ENCODE measurements around the gene ANKRD24.
"Not testable (repeated sequence)": the region's sequence is repeated elsewhere in the genome, so short reads cannot be mapped to it uniquely, and the experiment has no call there.

The ANKRD24 gene

DNA sequence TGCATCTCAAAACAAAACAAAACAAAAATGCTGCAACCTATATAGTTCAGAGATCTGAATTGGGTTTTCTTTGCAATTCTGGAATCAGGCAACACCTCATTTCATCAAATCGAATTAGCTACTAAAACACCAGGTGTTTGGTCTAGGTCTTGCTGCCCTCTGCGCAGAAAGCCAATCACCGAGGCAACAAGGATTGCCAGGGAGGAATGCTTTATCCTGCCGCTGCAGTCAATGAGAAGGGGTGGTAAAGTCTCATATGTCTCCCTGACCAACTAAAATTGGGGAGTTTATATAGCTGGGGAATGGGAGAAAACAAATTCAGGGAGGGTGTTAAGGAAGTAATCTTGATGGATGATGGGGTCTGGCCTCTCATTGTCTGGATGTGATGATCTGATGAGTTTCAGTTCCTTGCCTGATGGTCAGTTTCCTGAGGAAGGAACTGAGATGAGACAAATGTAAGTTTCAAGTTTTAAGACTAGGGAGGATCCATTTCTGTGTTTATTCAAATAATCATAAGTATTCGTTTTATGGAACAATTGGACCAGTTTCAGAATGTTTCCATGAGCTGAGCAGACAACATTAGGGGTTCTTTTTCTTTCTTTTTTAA lies 59.4 kb downstream of the ANKRD24 start:
- Histone ChIP-seq H3K4me1 (ENCODE audit: control insufficient read depth in 2 of 2, insufficient read depth in 2 of 2, low read length in 2 of 2) (peaks cover 0 to 6% of the 10 kb centered on the region in 2 donors), H3K27me3 (ENCODE audit: control insufficient read depth in 2 of 2, insufficient read depth in 2 of 2, low read length in 2 of 2) (peaks cover 0 to 2% of the 10 kb centered on the region in 2 donors), H3K4me3 (ENCODE audit: low read length in 2 of 2) (no peak overlapping the region), H3K9ac (ENCODE audit: low read depth in 1 of 2, low read length in 2 of 2) (no peak overlapping the region), H3K27ac (ENCODE audit: low read depth in 2 of 2, low read length in 2 of 2) (no peak overlapping the region), H3K9me3 (ENCODE audit: control insufficient read depth in 2 of 2, low read length in 2 of 2) (peaks cover 2 to 4% of the 10 kb centered on the region in 2 donors), H3K36me3 (ENCODE audit: control insufficient read depth in 2 of 2, insufficient read depth in 2 of 2, low read length in 2 of 2) (no peaks in the 10 kb centered on the region)

DNA sequence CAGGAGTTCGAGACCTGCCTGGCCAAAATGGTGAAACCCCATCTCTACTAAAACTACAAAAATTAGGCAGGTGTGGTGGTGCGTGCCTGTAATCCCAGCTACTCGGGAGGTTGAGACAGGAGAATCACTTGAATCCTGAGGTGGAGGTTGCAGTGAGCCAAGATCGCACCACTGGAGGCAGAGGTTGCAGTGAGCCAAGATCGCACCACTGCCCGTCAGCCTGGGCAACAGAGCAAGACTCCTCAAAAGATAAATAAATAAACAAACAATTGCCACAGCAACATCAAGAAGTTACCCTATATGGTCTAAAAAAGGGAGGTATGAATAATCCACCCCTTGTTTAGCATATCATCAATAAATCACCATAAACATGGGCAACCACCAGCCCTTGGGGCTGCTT lies 63.4 kb downstream of the ANKRD24 start:
- H3K27me3 ChIP-seq (ENCODE audit: control insufficient read depth in 2 of 2, insufficient read depth in 2 of 2, low read length in 2 of 2) = not testable (repeated sequence)

DNA sequence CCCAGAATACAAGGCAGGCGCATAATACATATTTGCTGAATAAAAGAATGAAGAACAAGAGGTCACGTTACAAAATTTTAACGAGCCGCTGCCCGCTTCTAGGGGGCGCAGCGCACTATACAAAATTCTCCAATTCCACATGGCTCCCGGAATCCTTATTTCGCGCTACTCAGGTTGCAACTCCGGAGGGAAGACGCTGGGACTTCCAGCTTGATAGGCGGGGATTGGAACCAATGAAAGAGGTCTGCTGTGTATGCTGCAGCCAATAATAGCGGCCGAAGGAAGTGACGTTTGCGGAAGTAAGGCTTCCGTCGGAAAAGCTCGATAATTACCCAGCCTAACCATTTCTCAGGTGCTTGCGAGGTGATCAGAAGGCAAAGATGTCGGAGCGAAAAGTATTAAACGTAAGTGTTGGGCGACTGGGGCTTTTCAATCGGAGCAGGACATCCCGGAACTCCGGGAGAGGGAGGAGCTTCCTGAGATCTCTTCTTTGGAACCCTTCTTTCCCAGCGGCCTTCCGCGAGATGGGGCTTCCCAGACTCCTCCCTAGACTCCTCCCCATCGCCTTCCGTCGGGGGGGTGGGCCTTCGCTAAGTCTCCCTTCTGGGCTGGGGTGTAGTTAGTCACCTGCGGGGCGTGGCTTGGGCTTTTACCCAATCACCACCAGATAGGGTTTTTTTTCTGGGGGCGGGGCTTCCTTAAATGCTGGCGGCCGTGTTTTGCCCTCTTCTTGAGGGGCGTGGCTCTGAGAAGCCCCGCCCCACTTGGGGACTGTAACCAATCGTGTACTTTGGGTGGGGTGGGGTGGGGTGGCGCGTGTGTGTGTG lies 64.5 kb downstream of the ANKRD24 start, which contains the start of gene YJU2:
TSS of gene YJU2 (plus strand) at position 314 of the 827 bp plus-strand sequence. CDS start at position 381, 67 bp downstream.
- Histone ChIP-seq H3K27me3 (ENCODE audit: control insufficient read depth in 2 of 2, insufficient read depth in 2 of 2, low read length in 2 of 2) (no peaks in the 10 kb centered on the region), H3K9ac (ENCODE audit: low read depth in 1 of 2, low read length in 2 of 2) (peak within 1 kb of the TSS; percentile 86 to 92), H3K27ac (ENCODE audit: low read depth in 2 of 2, low read length in 2 of 2) (peak within 1 kb of the TSS; percentile 93 to 97), H3K9me3 (ENCODE audit: control insufficient read depth in 2 of 2, low read length in 2 of 2) (peaks cover under 1 to 1% of the 10 kb centered on the region in 2 donors), H3K36me3 (ENCODE audit: control insufficient read depth in 2 of 2, insufficient read depth in 2 of 2, low read length in 2 of 2) (peaks cover 18 to 32% of the 10 kb centered on the region in 2 donors), H3K4me1 (ENCODE audit: control insufficient read depth in 2 of 2, insufficient read depth in 2 of 2, low read length in 2 of 2) (peaks cover 6% of the 10 kb centered on the region in 2 donors), H3K4me3 (ENCODE audit: low read length in 2 of 2) (peak within 1 kb of the TSS; percentile 89 to 96)

More for the DNA sequence above, 63.4 kb downstream of the ANKRD24 start:
- not testable (repeated sequence) for H3K4me3 ChIP-seq (ENCODE audit: low read length in 2 of 2); H3K4me1 ChIP-seq (ENCODE audit: control insufficient read depth in 2 of 2, insufficient read depth in 2 of 2, low read length in 2 of 2); H3K9me3 ChIP-seq (ENCODE audit: control insufficient read depth in 2 of 2, low read length in 2 of 2); H3K27ac ChIP-seq (ENCODE audit: low read depth in 2 of 2, low read length in 2 of 2); H3K9ac ChIP-seq (ENCODE audit: low read depth in 1 of 2, low read length in 2 of 2)
- H3K36me3 ChIP-seq (ENCODE audit: control insufficient read depth in 2 of 2, insufficient read depth in 2 of 2, low read length in 2 of 2) = peaks cover 15 to 23% of the 10 kb centered on the region in 2 donors

DNA sequence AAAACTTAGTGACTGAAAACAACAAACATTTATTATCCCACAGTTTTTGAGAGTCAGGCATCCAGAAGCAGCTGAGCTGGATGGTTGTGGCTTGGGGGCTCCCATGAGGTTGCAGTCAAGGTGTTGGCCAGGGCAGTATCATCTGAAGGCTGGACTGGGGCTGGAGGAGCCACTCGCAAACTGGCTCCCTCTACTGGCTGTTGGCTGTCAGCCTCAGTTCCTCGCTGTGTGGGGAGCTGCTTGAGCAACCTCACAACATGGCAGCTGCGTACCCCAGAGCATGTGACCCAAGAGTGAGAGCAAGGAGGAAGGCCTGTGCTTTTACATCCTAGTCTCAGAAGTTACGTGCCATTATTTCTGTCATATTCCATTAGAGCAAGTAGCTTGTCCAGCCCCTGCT lies 74.1 kb downstream of the ANKRD24 start:
- Histone ChIP-seq H3K36me3 (ENCODE audit: control insufficient read depth in 2 of 2, insufficient read depth in 2 of 2, low read length in 2 of 2) (peaks cover 34 to 55% of the 10 kb centered on the region in 2 donors), H3K9me3 (ENCODE audit: control insufficient read depth in 2 of 2, low read length in 2 of 2) (no peaks in the 10 kb centered on the region), H3K9ac (ENCODE audit: low read depth in 1 of 2, low read length in 2 of 2) (no peak overlapping the region), H3K27me3 (ENCODE audit: control insufficient read depth in 2 of 2, insufficient read depth in 2 of 2, low read length in 2 of 2) (no peaks in the 10 kb centered on the region), H3K4me3 (ENCODE audit: low read length in 2 of 2) (no peak overlapping the region), H3K27ac (ENCODE audit: low read depth in 2 of 2, low read length in 2 of 2) (no peak overlapping the region), H3K4me1 (ENCODE audit: control insufficient read depth in 2 of 2, insufficient read depth in 2 of 2, low read length in 2 of 2) (no peaks in the 10 kb centered on the region)

- Histone ChIP-seq H3K9me3 (ENCODE audit: control insufficient read depth in 2 of 2, low read length in 2 of 2) (no peaks in the 10 kb centered on the region), H3K9ac (ENCODE audit: low read depth in 1 of 2, low read length in 2 of 2) (no peak overlapping the region), H3K27ac (ENCODE audit: low read depth in 2 of 2, low read length in 2 of 2) (no peak overlapping the region), H3K36me3 (ENCODE audit: control insufficient read depth in 2 of 2, insufficient read depth in 2 of 2, low read length in 2 of 2) (peaks cover 34 to 55% of the 10 kb centered on the region in 2 donors), H3K4me1 (ENCODE audit: control insufficient read depth in 2 of 2, insufficient read depth in 2 of 2, low read length in 2 of 2) (no peaks in the 10 kb centered on the region), H3K4me3 (ENCODE audit: low read length in 2 of 2) (no peak overlapping the region), H3K27me3 (ENCODE audit: control insufficient read depth in 2 of 2, insufficient read depth in 2 of 2, low read length in 2 of 2) (no peaks in the 10 kb centered on the region)
Observed at GRCh38 chr19:4257025-4257424, 74.5 kb downstream of the ANKRD24 start.

GRCh38 chr19:4258181-4258580 lies 75.7 kb downstream of the ANKRD24 start:
- Histone ChIP-seq H3K27me3 (ENCODE audit: control insufficient read depth in 2 of 2, insufficient read depth in 2 of 2, low read length in 2 of 2) (no peaks in the 10 kb centered on the region), H3K9ac (ENCODE audit: low read depth in 1 of 2, low read length in 2 of 2) (no peak overlapping the region), H3K4me1 (ENCODE audit: control insufficient read depth in 2 of 2, insufficient read depth in 2 of 2, low read length in 2 of 2) (no peaks in the 10 kb centered on the region), H3K27ac (ENCODE audit: low read depth in 2 of 2, low read length in 2 of 2) (no peak overlapping the region), H3K4me3 (ENCODE audit: low read length in 2 of 2) (no peak overlapping the region), H3K9me3 (ENCODE audit: control insufficient read depth in 2 of 2, low read length in 2 of 2) (no peaks in the 10 kb centered on the region), H3K36me3 (ENCODE audit: control insufficient read depth in 2 of 2, insufficient read depth in 2 of 2, low read length in 2 of 2) (peaks cover 38 to 54% of the 10 kb centered on the region in 2 donors)

DNA sequence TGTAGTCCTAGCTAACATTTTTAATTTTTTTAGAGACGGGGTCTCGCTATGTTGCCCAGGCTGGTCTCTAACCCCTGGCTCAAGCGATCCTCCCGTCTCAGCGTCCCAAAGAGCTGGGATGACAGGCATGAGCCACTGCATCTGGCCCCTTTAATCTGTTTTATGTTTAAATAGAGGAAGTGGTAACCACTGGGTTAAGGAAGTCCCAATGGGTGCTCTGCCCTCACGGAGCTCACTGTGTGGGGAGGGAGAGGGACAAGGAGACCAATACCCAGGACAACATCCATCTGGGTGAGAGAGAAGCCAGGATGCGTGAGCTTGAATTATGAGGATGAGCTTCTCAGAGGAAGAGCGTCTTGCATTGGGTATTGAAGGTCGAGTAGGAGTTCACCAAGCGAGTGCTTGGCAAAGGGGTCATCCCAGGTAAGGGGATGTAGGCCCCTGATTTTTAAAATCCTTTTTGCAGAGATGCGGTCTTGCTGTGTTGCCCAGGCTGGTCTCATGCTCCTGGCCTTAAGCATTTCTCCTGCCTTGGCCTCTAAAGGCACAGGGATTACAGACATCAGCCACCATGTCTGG lies 78.2 kb downstream of the ANKRD24 start:
- H3K4me3 ChIP-seq (ENCODE audit: low read length in 2 of 2) = no peak overlapping the region
- H3K4me1 ChIP-seq (ENCODE audit: control insufficient read depth in 2 of 2, insufficient read depth in 2 of 2, low read length in 2 of 2) = no peaks in the 10 kb centered on the region
- peaks cover 26 to 43% of the 10 kb centered on the region in 2 donors for H3K36me3 ChIP-seq (ENCODE audit: control insufficient read depth in 2 of 2, insufficient read depth in 2 of 2, low read length in 2 of 2)
- H3K27me3 ChIP-seq (ENCODE audit: control insufficient read depth in 2 of 2, insufficient read depth in 2 of 2, low read length in 2 of 2) = no peaks in the 10 kb centered on the region
- no peak overlapping the region for H3K27ac ChIP-seq (ENCODE audit: low read depth in 2 of 2, low read length in 2 of 2)
- H3K9ac ChIP-seq (ENCODE audit: low read depth in 1 of 2, low read length in 2 of 2) = no peak overlapping the region
- no peaks in the 10 kb centered on the region for H3K9me3 ChIP-seq (ENCODE audit: control insufficient read depth in 2 of 2, low read length in 2 of 2)

- H3K27me3 ChIP-seq (ENCODE audit: control insufficient read depth in 2 of 2, insufficient read depth in 2 of 2, low read length in 2 of 2) = no peaks in the 10 kb centered on the region
- peaks cover 10 to 17% of the 10 kb centered on the region in 2 donors for H3K4me1 ChIP-seq (ENCODE audit: control insufficient read depth in 2 of 2, insufficient read depth in 2 of 2, low read length in 2 of 2)
- no peak overlapping the region for H3K27ac ChIP-seq (ENCODE audit: low read depth in 2 of 2, low read length in 2 of 2)
- H3K4me3 ChIP-seq (ENCODE audit: low read length in 2 of 2) = no peak overlapping the region
- H3K9me3 ChIP-seq (ENCODE audit: control insufficient read depth in 2 of 2, low read length in 2 of 2) = no peaks in the 10 kb centered on the region
- H3K36me3 ChIP-seq (ENCODE audit: control insufficient read depth in 2 of 2, insufficient read depth in 2 of 2, low read length in 2 of 2) = peaks cover 24 to 44% of the 10 kb centered on the region in 2 donors
- H3K9ac ChIP-seq (ENCODE audit: low read depth in 1 of 2, low read length in 2 of 2) = no peak overlapping the region
Observed at GRCh38 chr19:4264812-4265211, 82.3 kb downstream of the ANKRD24 start.

DNA sequence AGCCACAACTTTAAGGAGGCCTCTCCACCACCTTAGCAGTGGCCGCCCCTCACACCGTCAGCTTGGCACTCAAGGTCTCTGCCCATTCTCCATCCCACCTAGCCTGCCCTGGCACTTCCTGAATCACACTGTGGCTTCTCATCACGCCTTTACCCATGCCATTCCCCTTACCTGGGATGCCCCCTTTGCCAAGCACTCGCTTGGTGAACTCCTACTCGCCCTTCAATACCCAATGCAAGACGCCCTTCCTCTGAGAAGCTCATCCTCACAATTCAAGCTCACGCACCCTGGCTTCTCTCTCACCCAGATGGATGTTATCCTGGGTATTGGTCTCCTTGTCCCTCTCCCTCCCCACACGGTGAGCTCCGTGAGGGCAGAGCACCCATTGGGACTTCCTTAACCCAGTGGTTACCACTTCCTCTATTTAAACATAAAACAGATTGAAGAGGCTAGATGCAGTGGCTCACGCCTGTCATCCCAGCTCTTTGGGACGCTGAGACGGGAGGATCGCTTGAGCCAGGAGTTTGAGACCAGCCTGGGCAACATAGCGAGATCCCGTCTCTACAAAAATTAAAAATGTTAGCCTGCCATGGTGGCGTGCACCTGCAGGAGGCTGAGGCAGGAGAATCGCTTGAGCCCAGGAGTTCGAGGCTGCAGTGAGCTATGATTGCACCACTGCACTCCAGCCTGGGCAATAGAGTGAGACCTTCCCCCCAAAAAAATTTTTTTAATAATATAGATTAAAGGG lies 83.9 kb downstream of the ANKRD24 start:
- Histone ChIP-seq H3K4me1 (ENCODE audit: control insufficient read depth in 2 of 2, insufficient read depth in 2 of 2, low read length in 2 of 2) (peaks cover 10 to 17% of the 10 kb centered on the region in 2 donors), H3K4me3 (ENCODE audit: low read length in 2 of 2) (no peak overlapping the region), H3K36me3 (ENCODE audit: control insufficient read depth in 2 of 2, insufficient read depth in 2 of 2, low read length in 2 of 2) (peaks cover 20 to 40% of the 10 kb centered on the region in 2 donors), H3K27ac (ENCODE audit: low read depth in 2 of 2, low read length in 2 of 2) (no peak overlapping the region), H3K9ac (ENCODE audit: low read depth in 1 of 2, low read length in 2 of 2) (no peak overlapping the region), H3K27me3 (ENCODE audit: control insufficient read depth in 2 of 2, insufficient read depth in 2 of 2, low read length in 2 of 2) (no peaks in the 10 kb centered on the region), H3K9me3 (ENCODE audit: control insufficient read depth in 2 of 2, low read length in 2 of 2) (no peaks in the 10 kb centered on the region)

Measured in mucosa of rectum (tissue), 2 donors.